CD4-positive, alpha-beta T cell treated with Interleukin-4 for 1 hour (primary cell): Measurements from ENCODE around the gene PARP3.

Experiments used
- DNase-seq, 2 donors: peaks; one replicate each; pipeline ENCODE4 v3.0.0-alpha.2; 2020 to 2022

PARP3 gene

GRCh38 chr3:51934139-51934850 is 7.9 kb upstream of the PARP3 start:
- DNase-seq: no peak

GRCh38 chr3:51934991-51935885 is 6.9 kb upstream of the PARP3 start:
- no peak for DNase-seq

- DNase-seq: no peak
Measured at GRCh38 chr3:51935886-51936755, 6.0 kb upstream of the PARP3 start.

GRCh38 chr3:51937014-51937413 is 5.1 kb upstream of the PARP3 start:
- DNase-seq: no peak

- no peak for DNase-seq
Measured at GRCh38 chr3:51937611-51938450, 4.3 kb upstream of the PARP3 start.

- no peak for DNase-seq
Measured at GRCh38 chr3:51938780-51939425, 3.3 kb upstream of the PARP3 start.

GRCh38 chr3:51940648-51941462 is 1.3 kb upstream of the PARP3 start:
- no peak for DNase-seq

GRCh38 chr3:51941463-51941797 is 733 bp upstream of the PARP3 start:
- DNase-seq: no peak

GRCh38 chr3:51942603-51943450 is 664 bp downstream of the PARP3 start:
- peak; percentile 56 to 59 for DNase-seq

GRCh38 chr3:51943451-51944391 is 1.6 kb downstream of the PARP3 start:
- no peak for DNase-seq

GRCh38 chr3:51944451-51945021 is 2.4 kb downstream of the PARP3 start:
- DNase-seq: no peak

GRCh38 chr3:51945031-51945840 is 3.1 kb downstream of the PARP3 start:
- DNase-seq: no peak

GRCh38 chr3:51945926-51946705 is 4.0 kb downstream of the PARP3 start:
- DNase-seq: no peak

GRCh38 chr3:51946796-51947195 is 4.6 kb downstream of the PARP3 start:
- no peak for DNase-seq

GRCh38 chr3:51947215-51947900 is 5.2 kb downstream of the PARP3 start:
- no peak for DNase-seq

GRCh38 chr3:51948016-51948580 is 5.9 kb downstream of the PARP3 start:
- DNase-seq: no peak
